ENCODE measurements around the gene NMT1. TPM values are rescaled to one million over a fixed set of nuclear protein-coding genes. Genes with fewer than 3 reads are reported as not detected.
A peak's percentile ranks its signal among the peaks of the same experiment; 100 is the strongest.

The NMT1 gene
- total RNA-seq, 6 experiments from 2014 or later, result 135 to 152 (median 142) TPM

DNA sequence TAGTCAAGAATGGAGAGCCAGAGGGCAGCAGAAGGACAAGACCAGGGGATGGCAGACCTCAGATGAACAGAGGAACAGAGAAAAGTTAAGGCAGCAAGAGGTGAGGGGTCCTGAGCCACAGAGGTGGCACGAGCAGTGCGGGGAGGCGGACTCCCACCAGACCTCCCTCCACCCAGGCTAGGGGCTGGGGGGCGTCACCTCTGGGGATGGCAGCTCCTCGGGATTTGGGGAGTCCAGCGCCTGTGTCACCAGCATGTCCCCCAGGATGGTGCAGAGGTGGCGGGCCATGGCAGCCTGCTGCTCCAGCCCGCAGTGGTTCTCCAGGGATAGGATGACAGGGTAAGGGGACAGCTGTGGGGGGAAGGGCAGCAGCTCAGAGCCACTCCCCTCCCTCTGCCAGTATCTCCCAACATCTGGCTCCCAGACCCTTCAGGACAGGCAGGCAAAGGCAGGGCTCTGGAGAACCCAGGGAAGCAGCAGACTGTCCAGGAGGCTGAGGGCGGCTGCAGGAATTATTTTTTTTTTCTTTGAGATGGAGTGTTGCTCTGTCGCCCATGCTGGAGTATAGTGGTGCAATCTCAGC, 55.4 kb downstream of the NMT1 start:
- no peaks in the 10 kb centered on the region for H3K9me3 Mint-ChIP-seq
- H3K27ac Mint-ChIP-seq, result peak overlapping the region; percentile 61

DNA sequence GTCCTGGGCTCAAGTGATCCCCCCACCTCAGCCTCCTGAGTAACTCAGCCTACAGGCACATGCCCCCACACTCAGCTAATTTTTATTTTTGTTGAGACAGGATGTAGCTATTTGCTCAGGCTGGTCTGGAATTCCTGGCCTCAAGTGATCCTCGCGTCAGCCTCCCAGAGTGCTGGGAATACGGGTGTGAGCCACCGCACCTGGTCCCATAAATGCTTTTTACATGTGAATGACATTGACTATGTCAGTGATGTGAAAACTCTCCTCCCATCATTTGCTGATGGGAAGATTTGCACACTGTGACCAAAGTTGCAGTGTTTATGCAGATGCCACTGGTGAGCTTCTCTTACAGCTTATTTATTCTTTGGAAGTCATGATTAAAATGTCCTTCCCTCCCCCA, 56.2 kb downstream of the NMT1 start:
- DNase-seq, result no peak
- no peak overlapping the region for H3K4me3 Mint-ChIP-seq

More for the DNA sequence above, 55.4 kb downstream of the NMT1 start:
- Mint-ChIP-seq H3K4me1 (ENCODE audit: low read depth) (peaks cover 20% of the 10 kb centered on the region), H3K36me3 (ENCODE audit: low read depth) (no peaks in the 10 kb centered on the region; the same call in 1 of the 2 replicates), H3K27me3 (ENCODE audit: insufficient read depth) (peaks cover 2% of the 10 kb centered on the region), H3K4me3 (peak overlapping the region; percentile 10; the same call in 1 of the 2 replicates)
- no peak for DNase-seq
- TF ChIP-seq, protein P1, sequence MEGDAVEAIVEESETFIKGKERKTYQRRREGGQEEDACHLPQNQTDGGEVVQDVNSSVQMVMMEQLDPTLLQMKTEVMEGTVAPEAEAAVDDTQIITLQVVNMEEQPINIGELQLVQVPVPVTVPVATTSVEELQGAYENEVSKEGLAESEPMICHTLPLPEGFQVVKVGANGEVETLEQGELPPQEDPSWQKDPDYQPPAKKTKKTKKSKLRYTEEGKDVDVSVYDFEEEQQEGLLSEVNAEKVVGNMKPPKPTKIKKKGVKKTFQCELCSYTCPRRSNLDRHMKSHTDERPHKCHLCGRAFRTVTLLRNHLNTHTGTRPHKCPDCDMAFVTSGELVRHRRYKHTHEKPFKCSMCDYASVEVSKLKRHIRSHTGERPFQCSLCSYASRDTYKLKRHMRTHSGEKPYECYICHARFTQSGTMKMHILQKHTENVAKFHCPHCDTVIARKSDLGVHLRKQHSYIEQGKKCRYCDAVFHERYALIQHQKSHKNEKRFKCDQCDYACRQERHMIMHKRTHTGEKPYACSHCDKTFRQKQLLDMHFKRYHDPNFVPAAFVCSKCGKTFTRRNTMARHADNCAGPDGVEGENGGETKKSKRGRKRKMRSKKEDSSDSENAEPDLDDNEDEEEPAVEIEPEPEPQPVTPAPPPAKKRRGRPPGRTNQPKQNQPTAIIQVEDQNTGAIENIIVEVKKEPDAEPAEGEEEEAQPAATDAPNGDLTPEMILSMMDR (IDR thresholded peaks at IDR 0.05), result no peak

DNA sequence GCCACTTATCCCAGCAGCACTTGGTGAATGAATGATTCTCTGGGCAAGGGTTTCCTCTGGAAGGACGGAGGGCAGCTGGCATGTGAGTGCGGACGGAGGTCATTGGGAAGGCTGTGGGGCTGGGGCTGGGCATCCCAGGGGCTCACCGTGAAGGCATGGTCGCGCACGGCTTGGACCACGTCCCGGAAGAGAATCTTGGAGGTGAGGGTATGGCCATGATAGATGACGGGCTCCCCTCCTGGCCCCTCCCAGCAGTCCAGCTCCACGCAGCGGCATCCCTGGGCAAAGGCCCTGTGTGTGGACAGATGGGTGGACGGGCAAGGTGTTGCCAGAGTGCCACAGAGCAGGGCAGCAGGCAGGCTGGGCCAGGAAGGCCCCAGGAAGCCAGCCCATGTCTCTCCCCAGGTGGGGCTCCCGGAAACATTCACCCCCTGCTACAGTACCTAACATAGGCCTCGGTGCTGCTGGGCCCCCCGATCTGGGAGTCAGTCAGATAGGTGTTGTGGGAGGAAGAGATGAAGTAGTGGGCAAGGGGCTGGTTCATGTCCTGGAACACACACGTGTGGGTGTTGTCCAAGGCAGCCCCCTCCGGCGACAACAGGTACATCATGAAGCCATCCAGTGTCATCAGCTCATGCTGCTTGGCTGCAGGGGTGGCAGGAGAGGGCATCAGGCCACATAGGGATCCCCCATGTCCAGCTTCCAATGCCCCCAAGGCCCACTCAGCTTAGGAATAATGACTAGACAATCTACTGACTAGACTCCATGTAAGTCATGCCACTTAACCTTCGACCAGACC, 56.9 kb downstream of the NMT1 start:
- no peak overlapping the region for H3K4me3 Mint-ChIP-seq
- TF ChIP-seq, protein P1 (IDR thresholded peaks at IDR 0.05), result no peak

More for the DNA sequence above, 56.2 kb downstream of the NMT1 start:
- no peaks in the 10 kb centered on the region for H3K9me3 Mint-ChIP-seq
- TF ChIP-seq, protein P1 (IDR thresholded peaks at IDR 0.05), result no peak
- peaks cover 21% of the 10 kb centered on the region for H3K4me1 Mint-ChIP-seq (ENCODE audit: low read depth)
- no peak overlapping the region for H3K27ac Mint-ChIP-seq
- H3K36me3 Mint-ChIP-seq (ENCODE audit: low read depth), result no peaks in the 10 kb centered on the region; the same call in 1 of the 2 replicates
- H3K27me3 Mint-ChIP-seq (ENCODE audit: insufficient read depth), result peaks cover 2% of the 10 kb centered on the region

DNA sequence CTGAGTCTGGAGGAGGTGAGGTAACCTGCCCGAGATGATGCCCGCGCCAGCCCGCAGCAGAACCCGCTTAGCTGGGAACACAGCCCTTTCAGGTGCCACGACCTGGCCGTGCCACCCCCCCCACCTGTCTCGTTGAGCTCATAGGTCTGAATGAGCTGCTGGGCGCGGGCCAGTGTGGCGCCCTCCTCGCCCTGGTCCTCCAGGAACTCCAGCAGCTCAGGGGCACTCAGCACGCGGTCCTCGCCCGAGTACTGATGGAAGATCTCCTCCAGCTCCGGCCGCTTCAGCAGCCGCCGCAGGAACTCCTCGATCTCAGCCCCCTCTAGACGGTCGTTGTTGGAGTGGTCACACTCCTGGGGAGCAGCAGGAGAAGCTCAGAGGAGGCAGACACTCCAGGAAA, 57.6 kb downstream of the NMT1 start:
- no peak overlapping the region for H3K27ac Mint-ChIP-seq
- H3K4me3 Mint-ChIP-seq, result no peak overlapping the region
- H3K36me3 Mint-ChIP-seq (ENCODE audit: low read depth), result no peaks in the 10 kb centered on the region; the same call in 1 of the 2 replicates
- H3K27me3 Mint-ChIP-seq (ENCODE audit: insufficient read depth), result peaks cover 2% of the 10 kb centered on the region
- TF ChIP-seq, protein P1 (IDR thresholded peaks at IDR 0.05), result no peak
- no peaks in the 10 kb centered on the region for H3K9me3 Mint-ChIP-seq
- peaks cover 33% of the 10 kb centered on the region for H3K4me1 Mint-ChIP-seq (ENCODE audit: low read depth)
- DNase-seq, result no peak

More for the DNA sequence above, 56.9 kb downstream of the NMT1 start:
- H3K36me3 Mint-ChIP-seq (ENCODE audit: low read depth), result no peaks in the 10 kb centered on the region; the same call in 1 of the 2 replicates
- H3K27me3 Mint-ChIP-seq (ENCODE audit: insufficient read depth), result peaks cover 2% of the 10 kb centered on the region
- no peak overlapping the region for H3K27ac Mint-ChIP-seq
- H3K9me3 Mint-ChIP-seq, result no peaks in the 10 kb centered on the region
- peaks cover 28% of the 10 kb centered on the region for H3K4me1 Mint-ChIP-seq (ENCODE audit: low read depth)
- DNase-seq, result no peak

DNA sequence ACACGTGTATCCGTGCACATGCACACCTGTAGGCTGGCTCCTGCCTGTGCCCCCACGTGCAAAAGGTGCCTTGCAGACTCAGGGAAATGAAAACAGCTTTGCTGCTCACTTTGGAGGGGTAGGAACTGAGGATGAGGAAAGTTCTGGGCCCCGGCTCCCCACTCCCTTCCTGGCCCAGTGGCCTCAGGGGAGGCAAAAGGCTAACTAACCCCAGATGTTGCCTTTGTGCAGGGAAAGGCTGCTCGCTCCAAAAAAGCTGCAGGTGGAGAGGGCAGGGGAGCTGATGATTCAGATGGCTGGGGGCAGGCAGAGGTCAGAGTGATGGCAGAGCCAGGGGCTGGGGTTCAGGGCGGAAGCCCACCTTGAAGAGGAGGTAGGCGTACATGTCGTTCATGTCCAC, 58.8 kb downstream of the NMT1 start:
- TF ChIP-seq, protein P1 (IDR thresholded peaks at IDR 0.05), result no peak
- Mint-ChIP-seq H3K4me1 (ENCODE audit: low read depth) (peaks cover 44% of the 10 kb centered on the region), H3K36me3 (ENCODE audit: low read depth) (no peaks in the 10 kb centered on the region; the same call in 1 of the 2 replicates), H3K9me3 (no peaks in the 10 kb centered on the region), H3K4me3 (no peak overlapping the region), H3K27me3 (ENCODE audit: insufficient read depth) (peaks cover 2% of the 10 kb centered on the region), H3K27ac (peak overlapping the region; percentile 49; the same call in 1 of the 2 replicates)
- DNase-seq, result no peak

All from HFFc6 (cell line).